ENCODE results near the gene RCBTB1. TPM values are rescaled to one million over a fixed set of nuclear protein-coding genes. Genes with fewer than 3 reads are reported as not detected.

The RCBTB1 gene
- total RNA-seq, 1 donor: 26.4 TPM

DNA sequence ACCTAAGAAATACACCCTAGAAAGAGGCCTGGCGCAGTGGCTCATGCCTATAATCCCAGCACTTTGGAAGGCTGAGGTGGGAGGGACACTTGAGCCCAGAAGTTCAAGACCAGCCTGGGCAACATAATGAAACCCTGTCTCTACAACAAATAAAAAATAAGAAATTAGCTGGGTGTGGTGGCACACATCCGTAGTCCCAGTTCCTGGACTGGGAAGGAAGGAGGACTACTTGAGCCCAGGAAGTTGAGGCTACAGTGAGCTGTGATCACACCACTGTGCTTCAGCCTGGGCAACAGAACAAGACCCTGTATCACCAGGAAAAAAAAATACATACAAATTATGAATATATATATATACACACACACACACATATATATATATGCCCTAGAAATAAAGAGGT lies 47.0 kb downstream of the RCBTB1 start:
- Histone ChIP-seq H3K27ac (ENCODE audit: low read depth, low read length) (no peak overlapping the region), H2AFZ (ENCODE audit: low read length) (no peak overlapping the region), H4K20me1 (ENCODE audit: insufficient read depth, low read length) (no peaks in the 10 kb centered on the region), H3K9me3 (ENCODE audit: low read depth, low read length) (no peaks in the 10 kb centered on the region), H3K4me1 (ENCODE audit: insufficient read depth, low read length) (no peaks in the 10 kb centered on the region), H3K4me3 (ENCODE audit: insufficient read depth, low read length) (no peak overlapping the region), H3K79me2 (ENCODE audit: insufficient read depth, low read length) (no peaks in the 10 kb centered on the region), H3K27me3 (ENCODE audit: insufficient read depth, low read length) (no peaks in the 10 kb centered on the region), H3K36me3 (ENCODE audit: insufficient read depth, low read length) (peaks cover 25% of the 10 kb centered on the region), H3K4me2 (ENCODE audit: insufficient read depth, low read length) (no peak overlapping the region)
- no peak for DNase-seq (ENCODE audit: insufficient read length, low spot score, missing footprints)
- TF ChIP-seq, protein P1, sequence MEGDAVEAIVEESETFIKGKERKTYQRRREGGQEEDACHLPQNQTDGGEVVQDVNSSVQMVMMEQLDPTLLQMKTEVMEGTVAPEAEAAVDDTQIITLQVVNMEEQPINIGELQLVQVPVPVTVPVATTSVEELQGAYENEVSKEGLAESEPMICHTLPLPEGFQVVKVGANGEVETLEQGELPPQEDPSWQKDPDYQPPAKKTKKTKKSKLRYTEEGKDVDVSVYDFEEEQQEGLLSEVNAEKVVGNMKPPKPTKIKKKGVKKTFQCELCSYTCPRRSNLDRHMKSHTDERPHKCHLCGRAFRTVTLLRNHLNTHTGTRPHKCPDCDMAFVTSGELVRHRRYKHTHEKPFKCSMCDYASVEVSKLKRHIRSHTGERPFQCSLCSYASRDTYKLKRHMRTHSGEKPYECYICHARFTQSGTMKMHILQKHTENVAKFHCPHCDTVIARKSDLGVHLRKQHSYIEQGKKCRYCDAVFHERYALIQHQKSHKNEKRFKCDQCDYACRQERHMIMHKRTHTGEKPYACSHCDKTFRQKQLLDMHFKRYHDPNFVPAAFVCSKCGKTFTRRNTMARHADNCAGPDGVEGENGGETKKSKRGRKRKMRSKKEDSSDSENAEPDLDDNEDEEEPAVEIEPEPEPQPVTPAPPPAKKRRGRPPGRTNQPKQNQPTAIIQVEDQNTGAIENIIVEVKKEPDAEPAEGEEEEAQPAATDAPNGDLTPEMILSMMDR (IDR thresholded peaks at IDR 0.05; ENCODE audit: extremely low read depth, low read depth, low read length): no peak

DNA sequence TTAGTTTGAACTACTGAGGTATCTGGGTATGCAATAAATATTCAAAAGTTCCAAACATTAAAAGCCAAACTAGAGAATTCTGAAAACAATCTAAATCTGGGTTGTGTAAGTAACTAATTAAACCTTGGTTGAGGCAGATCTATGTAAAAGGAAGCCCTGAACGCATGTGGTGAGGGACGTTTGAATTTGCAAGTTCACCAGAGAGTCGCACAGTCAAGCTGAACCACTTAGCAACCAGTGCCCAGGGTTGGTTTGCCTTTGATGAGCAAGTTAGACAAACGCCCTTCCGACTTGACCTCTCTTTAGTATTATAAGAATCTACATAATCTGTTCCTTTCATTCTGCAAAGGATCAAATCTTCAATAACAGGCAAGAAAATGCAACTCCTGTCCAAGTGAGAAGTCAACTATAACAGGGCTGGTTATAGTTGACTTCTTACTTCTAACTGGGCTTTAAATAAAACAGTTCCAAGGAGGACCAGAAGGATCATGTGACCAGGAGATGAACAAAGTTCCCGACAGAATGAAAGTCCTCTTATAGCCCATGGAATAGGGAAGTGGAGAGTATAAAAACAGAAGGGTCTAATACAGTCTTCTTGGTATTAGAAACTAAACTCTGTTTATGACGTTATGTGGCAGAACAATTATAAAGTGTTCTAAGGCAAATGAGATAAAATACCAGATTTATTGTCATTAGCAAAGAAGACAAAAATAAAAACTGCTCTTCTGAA lies 49.0 kb downstream of the RCBTB1 start:
- H3K79me2 ChIP-seq (ENCODE audit: insufficient read depth, low read length): no peaks in the 10 kb centered on the region
- no peak overlapping the region for H2AFZ ChIP-seq (ENCODE audit: low read length)
- no peaks in the 10 kb centered on the region for H4K20me1 ChIP-seq (ENCODE audit: insufficient read depth, low read length)
- no peak for DNase-seq (ENCODE audit: insufficient read length, low spot score, missing footprints)
- no peak overlapping the region for H3K4me2 ChIP-seq (ENCODE audit: insufficient read depth, low read length)
- no peak overlapping the region for H3K4me3 ChIP-seq (ENCODE audit: insufficient read depth, low read length)
- TF ChIP-seq, protein P1 (IDR thresholded peaks at IDR 0.05; ENCODE audit: extremely low read depth, low read depth, low read length): no peak
- no peaks in the 10 kb centered on the region for H3K4me1 ChIP-seq (ENCODE audit: insufficient read depth, low read length)
- H3K9me3 ChIP-seq (ENCODE audit: low read depth, low read length): no peaks in the 10 kb centered on the region
- H3K27me3 ChIP-seq (ENCODE audit: insufficient read depth, low read length): no peaks in the 10 kb centered on the region
- no peak overlapping the region for H3K27ac ChIP-seq (ENCODE audit: low read depth, low read length)
- peaks cover 13% of the 10 kb centered on the region for H3K36me3 ChIP-seq (ENCODE audit: insufficient read depth, low read length)

DNA sequence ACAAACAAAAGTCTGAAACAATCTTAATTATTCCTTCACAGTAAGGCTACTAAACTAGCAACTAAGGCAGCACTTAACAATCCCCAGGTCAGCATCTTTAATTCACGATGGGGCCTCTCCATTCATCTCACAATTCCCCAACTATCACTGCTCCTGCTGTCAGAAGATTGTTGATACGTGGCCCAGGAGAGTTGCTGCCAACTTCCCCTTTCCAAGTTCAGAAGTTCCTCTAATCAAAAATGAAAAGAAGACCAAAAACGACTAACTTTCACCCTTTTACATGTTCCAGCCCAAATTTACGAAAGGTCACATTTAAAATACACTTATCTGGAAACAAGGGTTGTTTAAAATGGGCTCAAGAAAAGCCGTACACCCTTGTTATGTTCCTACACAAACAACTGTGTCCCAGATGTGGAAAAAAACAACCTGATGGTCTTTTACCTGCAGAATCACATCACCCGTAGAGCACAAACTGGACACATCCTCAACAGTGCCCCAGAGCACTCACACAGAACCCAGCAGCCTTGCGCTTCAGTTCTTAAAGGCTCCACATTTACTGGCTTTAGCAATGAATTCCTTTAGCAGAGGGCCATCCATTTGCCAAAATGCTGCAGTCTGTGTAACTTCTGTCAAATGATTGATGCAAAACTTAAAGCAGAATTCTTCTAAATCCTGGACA lies 51.6 kb downstream of the RCBTB1 start:
- Histone ChIP-seq H3K36me3 (ENCODE audit: insufficient read depth, low read length) (peaks cover 4% of the 10 kb centered on the region), H3K9me3 (ENCODE audit: low read depth, low read length) (no peaks in the 10 kb centered on the region), H3K27me3 (ENCODE audit: insufficient read depth, low read length) (no peaks in the 10 kb centered on the region), H3K4me3 (ENCODE audit: insufficient read depth, low read length) (no peak overlapping the region), H2AFZ (ENCODE audit: low read length) (no peak overlapping the region), H3K4me2 (ENCODE audit: insufficient read depth, low read length) (no peak overlapping the region), H3K27ac (ENCODE audit: low read depth, low read length) (no peak overlapping the region), H3K79me2 (ENCODE audit: insufficient read depth, low read length) (no peaks in the 10 kb centered on the region), H3K4me1 (ENCODE audit: insufficient read depth, low read length) (no peaks in the 10 kb centered on the region), H4K20me1 (ENCODE audit: insufficient read depth, low read length) (no peaks in the 10 kb centered on the region)
- TF ChIP-seq, protein P1 (IDR thresholded peaks at IDR 0.05; ENCODE audit: extremely low read depth, low read depth, low read length): no peak
- no peak for DNase-seq (ENCODE audit: insufficient read length, low spot score, missing footprints)

DNA sequence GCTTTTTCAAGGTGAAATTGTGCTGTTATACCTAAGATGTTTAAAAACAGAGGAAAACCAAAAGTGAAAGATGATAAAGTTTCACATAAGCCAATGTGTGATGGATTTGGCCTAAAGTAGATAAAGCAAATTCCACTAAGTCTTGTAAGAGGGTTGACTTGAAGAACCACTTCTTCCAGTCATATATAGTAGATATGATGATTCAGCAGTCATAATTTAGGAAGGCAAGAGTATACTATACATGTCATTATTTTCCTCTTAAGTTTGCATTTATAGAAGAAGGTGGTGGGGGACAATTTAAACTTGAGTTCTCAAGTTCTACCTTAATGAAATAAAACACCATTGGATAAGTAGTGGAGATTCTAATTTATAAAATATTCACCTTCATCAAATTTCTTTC lies 52.3 kb downstream of the RCBTB1 start:
- no peak overlapping the region for H3K4me2 ChIP-seq (ENCODE audit: insufficient read depth, low read length)
- TF ChIP-seq, protein P1 (IDR thresholded peaks at IDR 0.05; ENCODE audit: extremely low read depth, low read depth, low read length): no peak
- no peaks in the 10 kb centered on the region for H3K9me3 ChIP-seq (ENCODE audit: low read depth, low read length)
- no peaks in the 10 kb centered on the region for H4K20me1 ChIP-seq (ENCODE audit: insufficient read depth, low read length)
- DNase-seq (ENCODE audit: insufficient read length, low spot score, missing footprints): no peak
- no peaks in the 10 kb centered on the region for H3K79me2 ChIP-seq (ENCODE audit: insufficient read depth, low read length)
- H3K36me3 ChIP-seq (ENCODE audit: insufficient read depth, low read length): peaks cover 4% of the 10 kb centered on the region
- H2AFZ ChIP-seq (ENCODE audit: low read length): no peak overlapping the region
- H3K4me1 ChIP-seq (ENCODE audit: insufficient read depth, low read length): no peaks in the 10 kb centered on the region
- no peaks in the 10 kb centered on the region for H3K27me3 ChIP-seq (ENCODE audit: insufficient read depth, low read length)
- H3K4me3 ChIP-seq (ENCODE audit: insufficient read depth, low read length): no peak overlapping the region
- H3K27ac ChIP-seq (ENCODE audit: low read depth, low read length): no peak overlapping the region

All from osteoblast (primary cell).